Memory B cell (primary cell): Measurements from ENCODE around the gene MED9.
A peak's percentile ranks its signal among the peaks of the same experiment; 100 is the strongest.

Source experiments
- ATAC-seq: fragments of 150-1000 bp; cut with Tn5 transposase; 2 replicates; pipeline ENCODE4 v1.10.0; 2021; ENCODE audit warnings: low read depth, mild to moderate bottlenecking, moderate library complexity
- DNase-seq, 2 donors: peaks; one replicate each; pipeline ENCODE4 v3.0.0; 2022; ENCODE audit warnings: low spot score in 2 of 2
- H3K27ac Mint-ChIP-seq: one replicate; pipeline ENCODE4 v1.8.0; 2022; ENCODE audit warnings: mild to moderate bottlenecking, moderate library complexity, mixed read lengths
- H3K27me3 Mint-ChIP-seq: one replicate; pipeline ENCODE4 v1.8.0; 2022; ENCODE audit warnings: mixed read lengths
- H3K36me3 Mint-ChIP-seq: one replicate; pipeline ENCODE4 v1.8.0; 2022; ENCODE audit warnings: mild to moderate bottlenecking, mixed read lengths
- H3K4me1 Mint-ChIP-seq: one replicate; pipeline ENCODE4 v1.8.0; 2022; ENCODE audit warnings: mixed read lengths
- H3K4me3 Mint-ChIP-seq: one replicate; pipeline ENCODE4 v1.8.0; 2022; ENCODE audit warnings: mild to moderate bottlenecking, moderate library complexity, mixed read lengths
- H3K9me3 Mint-ChIP-seq: one replicate; pipeline ENCODE4 v1.8.0; 2022; ENCODE audit warnings: mixed read lengths

MED9 gene

DNA sequence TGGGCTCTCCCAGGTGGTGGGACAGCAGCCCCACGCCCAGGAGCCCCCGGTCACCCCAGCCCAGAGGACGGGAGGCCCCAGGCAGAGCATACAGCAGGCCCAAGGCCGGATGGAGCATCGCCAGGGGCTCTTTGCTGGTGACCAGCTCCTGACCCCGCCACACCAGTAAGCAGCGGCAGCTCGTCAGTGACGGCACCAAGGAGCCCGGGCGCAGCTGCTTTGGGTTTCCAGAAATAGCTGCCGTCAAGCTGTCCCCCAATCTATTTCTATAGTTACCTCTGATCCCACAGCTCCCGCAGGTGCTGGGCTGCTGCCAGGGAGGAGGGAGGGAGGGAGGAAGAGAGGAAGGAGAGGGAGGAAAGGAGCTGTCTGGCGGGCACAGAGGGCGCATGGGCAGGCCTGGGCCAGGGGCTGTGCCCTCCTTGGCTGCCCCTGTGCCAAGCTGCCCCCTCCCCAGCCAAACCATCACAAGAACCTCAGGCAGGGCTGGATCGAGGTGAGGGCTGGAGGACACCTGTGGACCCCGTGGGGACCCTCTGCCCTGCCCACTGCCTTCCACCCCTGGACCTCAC, 30.2 kb downstream of the MED9 start:
- DNase-seq (no peak), ATAC-seq (no peak)
- H3K9me3 Mint-ChIP-seq = no peaks in the 10 kb centered on the region
- H3K27me3 Mint-ChIP-seq = peaks cover 8% of the 10 kb centered on the region
- H3K36me3 Mint-ChIP-seq = no peaks in the 10 kb centered on the region
- H3K27ac Mint-ChIP-seq = no peak overlapping the region
- no peak overlapping the region for H3K4me3 Mint-ChIP-seq
- H3K4me1 Mint-ChIP-seq = peaks cover 6% of the 10 kb centered on the region

DNA sequence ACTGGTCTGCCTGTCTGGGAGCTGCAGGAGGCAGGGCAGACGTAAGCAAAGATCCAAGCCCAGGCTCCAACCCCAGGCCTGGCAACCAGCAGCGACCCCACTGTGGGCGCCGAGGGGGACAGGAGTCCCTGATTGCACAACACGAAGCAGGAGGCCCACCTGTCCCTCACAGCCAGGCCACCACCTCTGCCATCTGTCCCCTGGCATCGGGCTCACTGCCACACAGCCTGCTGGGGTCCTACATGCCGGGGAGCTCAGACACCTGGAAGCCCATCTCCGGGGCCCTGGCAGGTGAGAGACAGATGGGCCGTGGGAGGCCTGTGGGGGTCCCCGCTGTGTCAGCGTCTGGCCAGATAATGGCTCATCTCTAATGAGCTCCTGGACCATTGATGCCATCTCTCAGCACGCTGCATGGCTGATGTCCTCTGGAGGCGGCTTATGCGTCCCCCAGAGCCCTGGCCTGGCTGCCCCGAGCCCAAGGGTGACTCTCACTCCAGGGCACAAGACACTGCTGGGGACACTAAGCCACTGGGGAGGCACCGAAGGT, 30.7 kb downstream of the MED9 start:
- H3K27ac Mint-ChIP-seq = no peak overlapping the region
- no peak for ATAC-seq
- peaks cover 6% of the 10 kb centered on the region for H3K4me1 Mint-ChIP-seq

DNA sequence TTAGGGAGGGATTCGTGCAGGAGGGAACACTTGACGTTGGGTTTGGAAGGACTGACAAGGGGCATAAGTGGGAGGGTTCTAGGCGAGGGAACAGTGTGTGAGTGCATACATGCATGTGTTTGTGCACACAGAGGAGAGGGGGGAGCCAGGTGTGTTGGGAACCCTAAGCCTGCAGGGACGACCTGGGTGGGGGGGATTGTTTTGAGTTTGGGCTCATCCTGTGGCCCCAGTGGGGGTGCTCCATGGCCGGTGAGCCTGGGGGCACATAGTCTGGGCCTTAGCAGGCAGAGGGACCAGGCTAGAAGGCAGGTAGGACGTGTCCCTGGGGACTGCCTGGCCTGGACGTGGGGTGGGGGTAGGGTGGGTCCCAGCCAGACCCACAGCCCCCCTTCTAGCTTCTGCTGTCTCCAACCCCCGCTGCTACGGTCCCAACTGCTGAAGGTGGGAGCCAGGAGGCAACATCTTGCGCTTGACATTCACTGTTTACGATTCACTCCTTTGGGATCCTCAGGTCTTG, 31.3 kb downstream of the MED9 start:
- Mint-ChIP-seq H3K4me3 (no peak overlapping the region), H3K27ac (no peak overlapping the region), H3K27me3 (peaks cover 4% of the 10 kb centered on the region), H3K9me3 (no peaks in the 10 kb centered on the region), H3K4me1 (peaks cover 6% of the 10 kb centered on the region), H3K36me3 (no peaks in the 10 kb centered on the region)
- ATAC-seq (no peak), DNase-seq (no peak)

More for the DNA sequence above, 30.7 kb downstream of the MED9 start:
- no peaks in the 10 kb centered on the region for H3K36me3 Mint-ChIP-seq
- H3K4me3 Mint-ChIP-seq = no peak overlapping the region
- no peaks in the 10 kb centered on the region for H3K9me3 Mint-ChIP-seq
- no peak for DNase-seq
- H3K27me3 Mint-ChIP-seq = peaks cover 6% of the 10 kb centered on the region

DNA sequence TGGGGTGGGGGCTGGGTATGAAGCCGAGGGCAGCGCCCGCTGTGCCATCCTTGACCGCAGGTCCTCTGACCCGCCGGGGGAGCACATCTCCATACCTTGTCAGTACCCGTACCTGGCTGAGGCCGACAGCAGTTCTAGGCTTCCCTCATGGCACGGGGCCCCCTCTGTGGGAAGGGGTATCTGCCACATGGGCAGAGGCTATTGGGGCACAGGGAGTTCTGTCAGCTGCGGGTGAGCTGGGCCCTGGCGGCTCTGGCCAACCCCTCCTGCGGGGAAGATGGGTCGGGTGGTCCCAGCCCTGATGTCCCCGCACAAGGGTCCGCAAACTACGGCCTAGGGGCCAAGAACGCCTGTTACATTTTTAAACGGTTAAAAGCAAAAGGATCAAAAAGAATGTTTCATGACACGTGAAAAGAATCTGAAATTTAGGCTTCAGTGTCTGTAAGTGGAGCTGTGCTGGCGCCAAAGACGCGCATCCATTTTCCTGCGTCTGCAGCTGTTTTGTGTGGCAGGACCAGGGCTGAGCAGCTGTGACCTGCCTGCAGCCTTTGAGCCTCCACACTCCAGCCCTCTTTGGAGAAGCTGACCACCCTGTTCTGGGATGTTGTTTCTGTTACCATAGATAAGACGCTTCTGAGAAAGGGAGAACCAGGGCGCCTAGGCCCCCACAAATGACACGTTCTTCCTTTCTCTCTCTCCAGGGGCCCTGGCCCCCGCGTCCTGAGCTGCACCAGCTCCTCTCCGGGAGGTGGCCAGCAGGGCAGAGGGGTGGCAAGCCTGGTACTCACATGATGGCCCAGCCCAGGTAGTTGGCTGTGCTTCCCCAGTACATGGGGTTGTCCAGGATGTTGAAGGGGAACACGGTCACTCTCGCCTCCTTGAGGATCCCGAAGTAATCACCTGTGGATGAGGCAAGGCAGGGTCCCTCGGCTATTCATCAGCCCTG, 32.1 kb downstream of the MED9 start:
- DNase-seq = no peak
- no peak overlapping the region for H3K27ac Mint-ChIP-seq
- ATAC-seq = no peak
- no peak overlapping the region for H3K4me3 Mint-ChIP-seq
- H3K4me1 Mint-ChIP-seq = peaks cover 4% of the 10 kb centered on the region
- H3K27me3 Mint-ChIP-seq = peaks cover 2% of the 10 kb centered on the region
- no peaks in the 10 kb centered on the region for H3K36me3 Mint-ChIP-seq
- H3K9me3 Mint-ChIP-seq = no peaks in the 10 kb centered on the region

DNA sequence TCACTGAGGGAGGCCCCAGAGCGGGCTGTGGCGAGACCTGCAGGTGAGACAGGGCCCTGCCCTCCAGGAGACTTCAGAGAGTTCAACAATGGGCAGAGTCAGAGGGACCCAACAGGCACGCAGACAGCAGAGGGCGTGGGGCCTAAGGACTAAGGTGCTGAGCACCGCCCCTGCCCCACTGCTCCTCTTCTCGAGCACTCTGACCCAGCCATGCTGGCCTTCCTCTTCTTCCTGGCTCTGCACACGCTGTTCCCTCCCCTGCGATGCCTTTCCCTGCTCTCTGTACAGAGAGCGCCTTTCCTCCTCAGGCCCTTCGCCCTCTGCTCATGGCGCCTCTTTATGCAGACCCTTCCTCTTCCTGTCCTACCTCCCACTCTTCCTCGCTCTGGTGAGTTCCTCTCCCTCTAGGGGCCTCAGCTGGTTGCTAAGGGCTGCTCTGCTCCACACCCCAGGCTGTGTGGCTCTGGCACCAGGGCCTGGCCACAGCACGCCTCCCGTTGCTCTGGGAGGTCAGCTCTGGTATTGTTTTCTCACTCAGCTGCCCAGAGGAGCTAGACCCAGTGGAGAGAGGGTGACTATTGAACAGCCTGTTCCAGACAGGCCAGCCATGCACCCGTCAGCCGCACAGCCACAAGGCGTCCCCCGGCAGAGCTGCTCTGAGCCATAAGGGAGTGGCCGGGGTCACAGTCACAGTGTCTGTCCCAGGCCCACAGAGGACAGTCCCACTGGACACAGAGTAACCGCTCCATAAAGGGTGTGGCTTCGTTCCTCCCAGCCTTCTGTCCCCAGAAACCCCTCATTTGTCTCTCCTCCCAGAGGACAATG, 33.0 kb downstream of the MED9 start:
- Mint-ChIP-seq H3K27me3 (peaks cover 2% of the 10 kb centered on the region), H3K4me1 (peaks cover 4% of the 10 kb centered on the region), H3K36me3 (no peaks in the 10 kb centered on the region), H3K9me3 (no peaks in the 10 kb centered on the region), H3K4me3 (no peak overlapping the region), H3K27ac (peak overlapping the region; percentile 75)
- DNase-seq (no peak), ATAC-seq (no peak)

DNA sequence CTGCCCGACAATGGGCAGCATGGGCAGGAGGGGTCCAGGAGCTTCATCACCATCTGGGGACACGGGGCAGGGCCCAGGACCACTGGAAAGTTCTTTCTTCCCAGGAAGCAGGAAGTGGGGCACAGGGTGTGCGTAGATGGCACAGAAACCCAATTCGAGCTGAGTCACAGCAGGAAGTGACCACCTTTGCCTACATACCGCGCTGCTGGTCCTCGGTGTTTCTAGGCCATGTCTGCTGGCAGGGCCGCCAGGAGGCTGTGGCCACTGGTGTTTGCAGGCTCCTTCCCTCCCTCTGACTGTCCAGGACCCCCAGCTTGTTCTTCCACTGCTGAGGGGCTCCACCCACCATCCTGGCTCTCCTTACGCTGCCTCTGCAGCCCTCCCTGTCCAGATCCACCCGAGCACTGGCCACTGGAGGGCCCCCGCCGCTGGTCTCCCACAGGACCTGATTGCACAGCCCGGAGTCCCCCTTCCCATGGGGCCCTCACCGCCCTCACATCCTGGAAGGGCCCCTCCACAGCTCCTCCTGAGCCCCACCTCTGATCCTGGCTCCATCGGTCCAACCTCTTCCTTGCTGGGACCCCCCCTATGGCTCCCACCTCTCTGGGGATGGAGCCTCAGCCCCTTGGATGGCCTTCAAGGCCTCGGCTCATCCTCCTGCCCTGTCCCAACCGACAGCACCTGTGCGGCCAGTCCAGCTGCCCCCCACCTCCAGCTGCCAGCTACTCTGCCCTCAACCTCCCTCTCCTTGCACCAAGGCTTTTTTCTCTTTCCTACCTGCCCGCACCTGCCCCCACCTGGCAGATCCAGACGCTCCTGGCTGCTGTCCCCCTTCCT, 33.9 kb downstream of the MED9 start:
- no peaks in the 10 kb centered on the region for H3K9me3 Mint-ChIP-seq
- no peaks in the 10 kb centered on the region for H3K36me3 Mint-ChIP-seq
- no peak overlapping the region for H3K27ac Mint-ChIP-seq
- no peak for DNase-seq
- no peak overlapping the region for H3K4me3 Mint-ChIP-seq
- ATAC-seq = no peak
- H3K27me3 Mint-ChIP-seq = no peaks in the 10 kb centered on the region
- peaks cover 4% of the 10 kb centered on the region for H3K4me1 Mint-ChIP-seq

DNA sequence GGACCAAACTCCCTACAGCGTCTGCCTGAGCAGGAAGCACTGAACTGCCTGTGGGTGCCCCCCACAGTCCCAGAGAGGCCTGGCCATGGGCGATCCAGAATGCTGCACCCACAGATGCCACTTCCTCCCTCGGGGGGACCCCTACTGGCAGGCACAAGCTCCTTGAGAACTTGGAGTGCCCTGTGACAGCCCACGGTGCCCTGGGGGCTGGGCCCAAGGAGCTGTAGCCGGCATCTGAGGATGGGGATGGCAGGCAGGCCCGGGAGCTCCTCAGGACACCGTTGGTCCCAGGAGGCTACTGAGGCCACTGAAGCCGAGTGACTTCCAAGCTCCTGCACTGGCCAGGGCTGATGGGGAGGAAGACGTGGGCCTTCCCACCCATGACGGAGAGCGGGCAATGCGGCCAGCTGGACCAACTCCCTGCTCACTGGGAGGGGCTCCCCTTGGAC, 34.5 kb downstream of the MED9 start:
- DNase-seq = no peak
- H3K4me3 Mint-ChIP-seq = no peak overlapping the region
- peaks cover 4% of the 10 kb centered on the region for H3K4me1 Mint-ChIP-seq
- no peaks in the 10 kb centered on the region for H3K27me3 Mint-ChIP-seq
- no peaks in the 10 kb centered on the region for H3K36me3 Mint-ChIP-seq
- no peaks in the 10 kb centered on the region for H3K9me3 Mint-ChIP-seq
- no peak for ATAC-seq
- no peak overlapping the region for H3K27ac Mint-ChIP-seq

DNA sequence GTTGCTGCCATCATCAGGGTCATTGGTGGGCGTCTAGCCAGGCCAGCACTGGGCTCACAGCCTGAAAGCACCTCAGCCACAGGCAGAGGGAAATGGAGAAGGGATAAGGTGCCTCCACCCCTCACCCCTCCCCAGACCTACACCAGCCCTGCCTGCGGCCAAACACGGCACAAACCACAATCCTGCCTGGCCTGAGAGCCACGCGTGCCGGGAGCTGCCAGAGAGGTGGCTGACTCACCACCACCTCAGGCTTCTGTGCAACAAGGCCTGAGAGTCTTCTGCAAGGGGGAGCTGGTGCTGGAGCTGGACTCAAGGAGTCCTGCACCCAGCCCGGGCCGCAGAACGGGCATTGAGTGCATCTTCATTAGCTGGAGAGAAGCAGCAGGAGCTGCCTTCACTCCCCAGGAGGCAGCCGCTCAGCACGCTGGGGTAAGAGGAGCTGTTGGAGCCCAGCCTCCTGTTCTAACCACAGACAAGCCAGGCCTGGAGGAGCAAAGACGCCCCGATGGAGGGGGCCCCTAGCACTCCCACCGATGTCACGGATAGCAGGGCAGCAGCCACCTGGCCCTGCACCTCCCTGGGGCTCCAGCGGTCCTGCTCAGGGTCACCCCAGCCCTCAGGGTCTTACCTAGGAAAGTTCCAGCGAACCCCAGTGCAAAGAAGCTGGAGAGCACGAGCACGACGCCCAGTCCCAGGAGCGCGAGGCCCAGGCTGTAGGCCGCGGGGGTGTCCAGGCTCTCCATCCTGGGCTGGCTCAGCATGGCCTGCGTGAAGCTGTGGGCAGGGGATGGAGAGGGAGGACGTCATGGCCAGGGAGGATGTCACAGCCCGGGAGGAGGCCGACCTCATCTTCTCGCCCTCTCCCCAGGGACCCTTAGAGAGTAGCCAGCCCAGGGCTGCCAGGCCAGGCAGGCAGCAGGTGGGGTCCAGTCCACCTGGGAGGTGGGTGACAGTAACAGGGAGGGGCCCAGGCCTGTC, 35.4 kb downstream of the MED9 start:
- H3K27ac Mint-ChIP-seq = no peak overlapping the region
- peaks cover 4% of the 10 kb centered on the region for H3K4me1 Mint-ChIP-seq
- ATAC-seq = no peak
- H3K36me3 Mint-ChIP-seq = no peaks in the 10 kb centered on the region
- H3K9me3 Mint-ChIP-seq = no peaks in the 10 kb centered on the region
- H3K27me3 Mint-ChIP-seq = no peaks in the 10 kb centered on the region
- DNase-seq = no peak
- H3K4me3 Mint-ChIP-seq = no peak overlapping the region

DNA sequence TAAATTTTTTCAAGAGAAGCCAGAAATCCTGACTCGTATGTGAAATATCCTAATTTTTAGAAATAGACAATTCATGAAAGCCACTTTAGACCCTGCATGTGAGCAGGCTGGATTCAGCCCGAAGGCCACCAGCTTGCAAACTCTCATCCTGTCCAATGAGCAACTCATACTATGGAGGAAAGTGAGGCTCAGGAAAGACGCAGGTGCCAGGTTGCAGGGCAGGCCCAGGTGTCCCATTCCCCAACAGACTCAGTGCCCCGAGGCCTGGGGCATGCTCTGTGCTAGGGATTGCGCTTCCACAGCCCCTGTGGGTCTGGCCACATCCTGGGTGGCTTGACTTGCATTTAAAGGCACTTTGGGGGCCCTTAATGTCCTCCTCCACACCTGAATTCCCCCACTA, 36.1 kb downstream of the MED9 start:
- ATAC-seq = no peak
- DNase-seq = no peak
- H3K4me3 Mint-ChIP-seq = no peak overlapping the region
- H3K36me3 Mint-ChIP-seq = no peaks in the 10 kb centered on the region
- H3K27me3 Mint-ChIP-seq = no peaks in the 10 kb centered on the region
- no peak overlapping the region for H3K27ac Mint-ChIP-seq
- H3K4me1 Mint-ChIP-seq = peaks cover 4% of the 10 kb centered on the region
- H3K9me3 Mint-ChIP-seq = no peaks in the 10 kb centered on the region

DNA sequence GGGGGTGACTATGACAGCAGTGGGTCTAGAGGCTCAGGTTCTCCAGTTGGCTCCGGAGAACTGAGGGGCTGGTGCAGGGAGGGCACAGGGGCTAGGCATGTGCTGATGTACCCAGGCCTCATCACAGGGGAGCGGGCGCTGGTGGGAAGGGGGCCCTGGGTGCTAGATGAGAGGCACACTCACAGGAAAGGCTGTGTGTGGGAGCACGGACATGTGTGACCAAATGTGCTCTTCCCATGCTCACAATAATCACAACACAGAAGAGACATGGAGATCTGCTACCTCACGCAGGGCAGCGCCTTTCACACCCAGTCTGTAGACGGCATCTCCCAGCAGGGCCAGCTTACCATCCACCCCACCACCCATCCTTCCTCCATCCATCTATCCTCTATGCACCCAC, 36.8 kb downstream of the MED9 start:
- Mint-ChIP-seq H3K4me3 (no peak overlapping the region), H3K9me3 (no peaks in the 10 kb centered on the region), H3K27ac (peak overlapping the region; percentile 3), H3K36me3 (no peaks in the 10 kb centered on the region), H3K27me3 (no peaks in the 10 kb centered on the region), H3K4me1 (peaks cover 4% of the 10 kb centered on the region)
- no peak for DNase-seq
- ATAC-seq = no peak

DNA sequence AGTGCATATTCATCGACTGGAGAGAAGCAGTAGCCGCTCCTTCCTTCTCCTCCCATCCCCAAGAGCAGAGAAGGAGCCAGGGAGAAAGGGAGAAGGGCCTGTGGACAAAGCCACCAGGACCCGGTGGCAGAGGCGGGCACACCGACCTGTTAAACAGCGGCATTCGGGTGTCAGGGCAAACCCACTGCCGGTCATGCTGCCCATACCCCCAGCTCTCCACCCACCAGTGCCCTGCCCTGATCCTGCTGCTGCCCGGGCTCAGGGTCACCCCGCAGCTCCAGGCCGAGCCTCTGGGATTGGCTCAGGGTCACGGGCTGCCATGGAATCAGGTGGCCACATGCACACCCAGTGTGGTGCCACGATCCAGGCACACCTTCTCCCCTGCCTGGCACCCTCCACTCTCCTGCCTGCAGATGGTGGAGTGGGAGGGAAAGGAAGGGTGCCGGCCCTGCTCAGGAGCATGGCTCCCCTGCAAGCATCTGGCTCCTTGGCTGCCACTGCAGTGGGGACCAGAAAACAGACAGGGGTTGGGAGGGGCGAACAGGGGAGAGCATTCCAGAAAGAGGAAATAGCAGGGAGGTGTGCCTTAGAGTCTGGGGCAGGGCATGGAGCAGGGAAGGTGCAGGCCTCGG, 37.7 kb downstream of the MED9 start:
- DNase-seq = no peak
- no peaks in the 10 kb centered on the region for H3K27me3 Mint-ChIP-seq
- H3K4me1 Mint-ChIP-seq = peaks cover 4% of the 10 kb centered on the region
- H3K4me3 Mint-ChIP-seq = no peak overlapping the region
- H3K27ac Mint-ChIP-seq = no peak overlapping the region
- ATAC-seq = no peak
- H3K36me3 Mint-ChIP-seq = no peaks in the 10 kb centered on the region
- H3K9me3 Mint-ChIP-seq = no peaks in the 10 kb centered on the region
